A673 (cell line): ENCODE data around the gene C3orf33. TPM values are rescaled to one million over a fixed set of nuclear protein-coding genes. Genes with fewer than 3 reads are reported as not detected.

Experiments used
- BruUV-seq: library from RNA; stranded (reverse); fragments of 400-500 nt; replicated peaks from 2 replicates; lab custom pipeline; 2021; lab: Mats Ljungman, UMichigan
- CTCF ChIA-PET: fragments of 300-600 bp; sonication (Branson Sonifier 250); formaldehyde crosslinking; loops from one replicate; lab custom pipeline; 2022; ENCODE audit warnings: antibody characterized with exemption; lab: Charles Lee
- POLR2A ChIA-PET: fragments of 300-600 bp; sonication (Branson Sonifier 250); formaldehyde crosslinking; loops from one replicate; lab custom pipeline; 2022; ENCODE audit warnings: antibody characterized with exemption; ENCODE audit not compliant: low non-redundant PET; lab: Charles Lee
- DNase-seq: peaks from one replicate; pipeline ENCODE4 v3.0.0-alpha.2; 2015; ENCODE audit warnings: low spot score
- H3K27ac ChIP-seq: fragments of 200-600 bp; sonication (generic); 2 replicates; pipeline ENCODE4 v1.5.1; 2016; ENCODE audit warnings: mixed run types, low read depth, mild to moderate bottlenecking, mixed read lengths, antibody characterized with exemption, low read length; ENCODE audit not compliant: poor library complexity, severe bottlenecking
- H3K27me3 ChIP-seq: fragments of 200-600 bp; sonication (generic); replicated peaks from 2 replicates; pipeline ENCODE4 v1.6.1; 2017; ENCODE audit warnings: mixed run types, low read depth, mild to moderate bottlenecking, mixed read lengths, antibody characterized with exemption, low read length; ENCODE audit not compliant: insufficient read depth, poor library complexity
- H3K36me3 ChIP-seq: fragments of 200-600 bp; sonication (generic); 2 replicates; pipeline ENCODE4 v1.6.1; 2016; ENCODE audit warnings: mixed run types, mild to moderate bottlenecking, mixed read lengths, antibody characterized with exemption, low read length; ENCODE audit not compliant: insufficient read depth, poor library complexity, severe bottlenecking
- H3K4me1 ChIP-seq: fragments of 200-600 bp; sonication (generic); 2 replicates; pipeline ENCODE4 v1.6.1; 2017; ENCODE audit warnings: mixed run types, mild to moderate bottlenecking, mixed read lengths, antibody characterized with exemption, low read length; ENCODE audit not compliant: insufficient read depth, poor library complexity, severe bottlenecking
- H3K4me3 ChIP-seq: fragments of 200-600 bp; sonication (generic); 2 replicates; pipeline ENCODE4 v1.5.1; 2016; ENCODE audit warnings: low read depth, mixed run types, mild to moderate bottlenecking, mixed read lengths, low read length; ENCODE audit not compliant: poor library complexity, severe bottlenecking
- H3K9me3 ChIP-seq: fragments of 200-600 bp; sonication (generic); 2 replicates; pipeline ENCODE4 v1.6.1; 2016; ENCODE audit warnings: mixed run types, low read depth, mild to moderate bottlenecking, mixed read lengths, antibody characterized with exemption, low read length; ENCODE audit not compliant: poor library complexity, severe bottlenecking
- EZH2 ChIP-seq: fragments of 200-600 bp; sonication (generic); IDR thresholded peaks from 2 replicates; pipeline ENCODE4 v1.6.1; 2017; ENCODE audit warnings: borderline replicate concordance, low read depth, mild to moderate bottlenecking, mixed read lengths, antibody characterized with exemption, low read length; ENCODE audit not compliant: poor library complexity, severe bottlenecking
- intact Hi-C: fragments of 100-400 bp; cut with micrococcal nuclease; formaldehyde crosslinking; loops from one replicate; pipeline ENCODE4 v1.10.0; 2022; ENCODE audit not compliant: unreplicated experiment
- total RNA-seq: library from RNA; stranded (reverse); gene quantifications from 2 replicates; pipeline ENCODE4 v1.2.3, GENCODE V29; 2021
- TF ChIP-seq, protein P1 (sequence below): fragments of 300-800, 200-600 bp; sonication (generic); conservative IDR thresholded peaks from 2 replicates; pipeline ENCODE4 v1.5.1; 2017; ENCODE audit warnings: low read depth, mild to moderate bottlenecking, antibody characterized with exemption, low read length, moderate library complexity, mixed read lengths

The C3orf33 gene
- total RNA-seq, 1 experiment from 2014 or later = 2.9 TPM

DNA sequence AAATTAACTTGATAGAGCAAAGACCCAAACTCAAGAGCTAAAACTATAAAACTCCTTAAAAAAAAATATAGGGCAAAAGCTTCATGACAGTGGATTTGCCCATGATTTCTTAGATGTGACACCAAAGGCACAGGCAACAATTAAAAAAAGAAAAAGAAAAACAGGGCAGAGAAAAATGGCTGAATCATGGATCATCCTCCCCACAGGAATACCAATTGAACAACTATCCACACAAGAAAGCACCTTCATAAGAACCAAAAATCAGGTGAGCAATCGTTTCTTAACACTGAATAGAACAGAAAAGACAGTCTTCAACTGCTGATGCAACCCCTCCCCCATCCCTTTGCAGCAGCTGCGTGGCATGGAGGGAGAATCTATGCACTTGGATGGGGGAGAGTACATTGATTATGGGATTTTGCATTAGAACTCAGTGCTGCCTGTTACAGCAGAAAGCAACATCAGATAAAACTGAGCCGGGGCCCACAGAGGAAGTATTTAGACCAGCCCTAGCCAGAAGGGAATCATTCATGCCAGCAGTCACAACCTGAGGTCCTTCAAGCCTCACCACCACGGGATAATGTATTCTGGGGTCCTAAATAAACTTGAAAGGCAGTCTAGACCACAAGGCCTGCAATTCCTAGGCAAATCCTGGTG is 15.7 kb downstream of the C3orf33 start:
- BruUV-seq = no TSS peak
- H3K9me3 ChIP-seq = no peaks in the 10 kb centered on the region
- peaks cover 4% of the 10 kb centered on the region for H3K36me3 ChIP-seq
- no peaks in the 10 kb centered on the region for H3K27me3 ChIP-seq
- intact Hi-C loops = no loop called here
- DNase-seq = no peak
- no peak for TF ChIP-seq EZH2
- TF ChIP-seq, protein P1, sequence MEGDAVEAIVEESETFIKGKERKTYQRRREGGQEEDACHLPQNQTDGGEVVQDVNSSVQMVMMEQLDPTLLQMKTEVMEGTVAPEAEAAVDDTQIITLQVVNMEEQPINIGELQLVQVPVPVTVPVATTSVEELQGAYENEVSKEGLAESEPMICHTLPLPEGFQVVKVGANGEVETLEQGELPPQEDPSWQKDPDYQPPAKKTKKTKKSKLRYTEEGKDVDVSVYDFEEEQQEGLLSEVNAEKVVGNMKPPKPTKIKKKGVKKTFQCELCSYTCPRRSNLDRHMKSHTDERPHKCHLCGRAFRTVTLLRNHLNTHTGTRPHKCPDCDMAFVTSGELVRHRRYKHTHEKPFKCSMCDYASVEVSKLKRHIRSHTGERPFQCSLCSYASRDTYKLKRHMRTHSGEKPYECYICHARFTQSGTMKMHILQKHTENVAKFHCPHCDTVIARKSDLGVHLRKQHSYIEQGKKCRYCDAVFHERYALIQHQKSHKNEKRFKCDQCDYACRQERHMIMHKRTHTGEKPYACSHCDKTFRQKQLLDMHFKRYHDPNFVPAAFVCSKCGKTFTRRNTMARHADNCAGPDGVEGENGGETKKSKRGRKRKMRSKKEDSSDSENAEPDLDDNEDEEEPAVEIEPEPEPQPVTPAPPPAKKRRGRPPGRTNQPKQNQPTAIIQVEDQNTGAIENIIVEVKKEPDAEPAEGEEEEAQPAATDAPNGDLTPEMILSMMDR = no peak
- no peaks in the 10 kb centered on the region for H3K4me1 ChIP-seq
- no peak overlapping the region for H3K4me3 ChIP-seq
- CTCF ChIA-PET = no interaction called here
- POLR2A ChIA-PET = no interaction called here
- H3K27ac ChIP-seq = no peak overlapping the region

DNA sequence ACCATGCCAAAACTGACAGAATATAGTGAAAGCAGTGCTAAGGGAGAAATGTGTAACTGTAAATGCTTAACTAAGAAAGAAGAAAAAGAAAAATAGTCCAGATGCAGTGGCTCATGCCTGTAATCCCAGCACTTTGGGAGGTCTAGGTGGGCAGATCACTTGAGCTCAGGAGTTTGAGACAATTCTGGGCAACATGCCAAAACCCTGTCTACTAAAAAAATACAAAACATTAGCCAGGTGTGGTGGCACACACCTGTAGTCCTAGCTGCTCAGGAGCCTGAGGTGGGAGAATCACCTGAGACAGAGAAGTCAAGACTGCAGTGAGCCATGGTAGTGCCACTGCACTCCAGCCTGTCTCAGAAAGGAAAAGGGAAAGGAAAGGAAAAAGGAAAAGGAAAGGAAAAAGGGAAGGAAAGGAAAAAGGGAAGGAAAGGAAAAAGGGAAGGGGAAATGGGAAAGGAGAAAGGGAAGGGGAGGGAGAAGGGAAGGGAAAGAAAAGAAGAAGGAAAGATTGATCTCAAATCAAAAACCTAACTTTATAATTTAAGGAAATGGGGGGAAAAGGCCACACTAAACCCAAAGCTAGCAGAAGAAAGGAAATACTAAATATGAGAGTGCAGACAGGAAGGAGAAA is 20.3 kb downstream of the C3orf33 start:
- POLR2A ChIA-PET = no interaction called here
- peaks cover 13% of the 10 kb centered on the region for H3K9me3 ChIP-seq
- TF ChIP-seq, protein P1 = no peak
- no peaks in the 10 kb centered on the region for H3K27me3 ChIP-seq
- H3K36me3 ChIP-seq = peaks cover under 1% of the 10 kb centered on the region
- BruUV-seq = no TSS peak
- DNase-seq = no peak
- no peak overlapping the region for H3K4me3 ChIP-seq
- CTCF ChIA-PET = no interaction called here
- intact Hi-C loops = no loop called here
- no peak overlapping the region for H3K27ac ChIP-seq
- H3K4me1 ChIP-seq = no peaks in the 10 kb centered on the region

DNA sequence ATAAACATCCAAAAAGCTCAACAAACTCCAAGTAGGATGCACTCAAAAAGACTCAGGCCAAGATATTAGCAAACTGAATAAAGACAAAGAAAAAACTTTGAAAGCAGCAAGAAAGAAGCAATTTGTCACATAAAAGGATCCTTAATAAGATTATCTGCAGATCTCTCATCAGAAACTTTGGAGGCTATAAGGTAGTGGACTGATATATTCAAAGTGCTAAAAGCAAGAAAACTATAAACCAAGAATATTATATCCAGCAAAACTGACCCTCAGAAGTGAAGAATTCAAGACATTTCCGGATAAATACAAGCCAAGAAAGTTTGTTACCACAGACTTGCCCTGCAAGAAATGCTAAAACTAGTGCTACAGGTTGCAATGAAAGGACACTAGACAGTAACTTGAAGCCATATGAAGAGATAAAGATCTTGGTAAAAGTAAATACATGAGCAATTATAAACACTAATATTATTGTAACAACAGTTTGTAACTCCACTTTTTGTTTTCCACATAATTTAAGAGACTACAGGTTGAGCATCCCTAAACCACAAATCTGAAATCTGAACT is 23.6 kb downstream of the C3orf33 start:
- Histone ChIP-seq H3K27ac (no peak overlapping the region), H3K9me3 (peaks cover 13% of the 10 kb centered on the region), H3K27me3 (no peaks in the 10 kb centered on the region), H3K4me1 (no peaks in the 10 kb centered on the region), H3K4me3 (no peak overlapping the region), H3K36me3 (no peaks in the 10 kb centered on the region)
- TF ChIP-seq EZH2 = no peak
- TF ChIP-seq, protein P1 = no peak
- DNase-seq = no peak
- intact Hi-C loops = no loop called here
- ChIA-PET CTCF (interaction anchor here (0.6 kb wide), 1 partner anchor 11 kb away, joined by 4 read pairs; no protein-coding TSS in a partner anchor), POLR2A (no interaction called here)
- BruUV-seq = no TSS peak
